ENCODE results near the gene LCP1. TPM values are rescaled to one million over a fixed set of nuclear protein-coding genes. Genes with fewer than 3 reads are reported as not detected.

The LCP1 gene
- total and polyA plus RNA-seq, 2 experiments from 2014 or later, result 0.64 TPM; not detected in 1

DNA sequence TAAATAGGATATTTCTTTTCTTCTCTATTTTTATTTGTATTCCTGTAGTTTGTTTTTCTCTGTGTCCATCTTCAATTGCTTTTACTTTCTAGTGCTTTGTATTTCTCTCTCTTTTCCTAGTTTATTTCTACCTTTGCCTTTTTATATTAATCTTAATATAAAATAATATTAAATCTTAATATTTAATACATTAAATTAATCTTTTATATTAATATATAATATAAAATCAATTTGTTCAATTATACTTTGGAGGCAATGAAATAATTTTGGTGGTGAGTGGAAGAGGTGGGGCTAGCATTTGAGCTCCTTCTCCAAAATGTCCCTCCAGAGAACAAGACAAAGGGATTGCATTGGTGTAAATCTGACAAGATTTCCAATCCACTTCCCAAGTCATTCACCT lies 70.8 kb downstream of the LCP1 start:
- no peak overlapping the region for H3K4me2 ChIP-seq (ENCODE audit: unreplicated experiment)
- H3K9ac ChIP-seq, result no peak overlapping the region
- H3K27ac ChIP-seq, result no peak overlapping the region
- H3K36me3 ChIP-seq (ENCODE audit: low read depth), result no peaks in the 10 kb centered on the region
- in situ Hi-C loops (cut with MboI), result no loop called here
- H4K20me1 ChIP-seq (ENCODE audit: insufficient read depth), result no peaks in the 10 kb centered on the region
- no peaks in the 10 kb centered on the region for H3K9me2 ChIP-seq (ENCODE audit: insufficient read depth)
- H3K79me2 ChIP-seq (ENCODE audit: insufficient read depth), result no peaks in the 10 kb centered on the region
- no peak overlapping the region for H2AFZ ChIP-seq
- no peaks in the 10 kb centered on the region for H3K4me1 ChIP-seq (ENCODE audit: insufficient read depth)
- no peak overlapping the region for H3K4me3 ChIP-seq
- TF ChIP-seq EZH2 (IDR thresholded peaks at IDR 0.05; ENCODE audit: insufficient read depth, poor library complexity, severe bottlenecking), result no peak
- TF ChIP-seq EZH2phosphoT487 (IDR thresholded peaks at IDR 0.05; ENCODE audit: insufficient read depth, low read depth), result no peak
- peaks cover 22% of the 10 kb centered on the region for H3K27me3 ChIP-seq (replicated peaks; ENCODE audit: insufficient read depth)
- H3K9me3 ChIP-seq (ENCODE audit: low read depth), result no peaks in the 10 kb centered on the region
- H3F3A ChIP-seq (ENCODE audit: insufficient read depth), result no peaks in the 10 kb centered on the region
- DNase-seq, result no peak

DNA sequence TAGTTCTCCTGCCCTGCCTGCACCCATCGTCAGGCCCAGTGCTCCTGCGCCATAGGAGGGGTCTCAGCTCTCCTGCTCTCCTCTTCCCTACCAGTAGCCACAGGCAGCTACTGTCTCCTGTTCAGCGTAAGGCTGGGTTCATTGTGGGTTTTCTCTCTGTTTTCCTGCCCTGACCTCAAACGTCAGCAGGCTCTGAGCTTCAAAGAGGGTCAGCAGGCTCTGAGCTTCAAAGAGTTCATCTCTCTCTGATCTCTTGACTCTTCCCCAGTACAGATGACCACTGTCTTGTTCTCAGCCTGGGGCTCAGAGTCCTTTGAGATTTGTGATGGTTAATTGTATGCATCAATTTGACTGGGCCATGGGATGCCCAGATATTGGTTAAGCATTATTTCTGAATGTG lies 72.5 kb downstream of the LCP1 start:
- WGBS, 2 experiments (ENCODE audit: low coverage in 1 of 2, low lambda C conversion rate in 2 of 2, missing lambda C conversion rate in 2 of 2), result 34 to 44% methylated on average over 4 of the region's 4 CpGs

DNA sequence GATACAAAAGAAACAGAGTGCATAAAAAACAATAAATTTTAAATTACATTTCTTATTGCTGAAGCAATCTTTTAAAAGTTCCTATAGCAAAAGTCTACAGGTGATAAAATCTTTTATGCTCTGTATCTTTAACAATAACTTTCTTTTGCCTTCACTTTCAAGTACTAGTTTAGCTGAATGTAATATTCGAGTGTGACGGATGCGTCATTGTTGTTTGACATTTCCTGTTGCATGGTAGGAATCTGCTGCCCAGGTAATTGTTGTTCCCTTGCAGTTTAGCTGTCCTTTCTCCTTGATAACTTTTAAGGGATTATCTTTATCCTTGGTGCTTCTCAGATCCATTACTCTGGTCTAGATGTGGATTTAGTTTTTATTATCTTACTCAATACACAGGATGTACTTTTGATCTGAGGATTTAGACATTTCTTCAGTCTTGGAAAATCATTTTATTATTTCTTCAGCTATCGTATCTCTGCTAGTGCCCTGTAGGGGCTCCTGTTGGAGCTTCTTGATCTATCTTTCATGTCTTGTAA lies 75.1 kb downstream of the LCP1 start:
- in situ Hi-C loops (cut with MboI), result no loop called here
- H3K4me2 ChIP-seq (ENCODE audit: unreplicated experiment), result no peak overlapping the region
- DNase-seq, result no peak

More for the DNA sequence above, 72.5 kb downstream of the LCP1 start:
- H3K79me2 ChIP-seq (ENCODE audit: insufficient read depth), result no peaks in the 10 kb centered on the region
- no peaks in the 10 kb centered on the region for H3F3A ChIP-seq (ENCODE audit: insufficient read depth)
- no peak overlapping the region for H3K27ac ChIP-seq
- no peaks in the 10 kb centered on the region for H3K9me3 ChIP-seq (ENCODE audit: low read depth)
- no peak overlapping the region for H3K9ac ChIP-seq
- no peaks in the 10 kb centered on the region for H4K20me1 ChIP-seq (ENCODE audit: insufficient read depth)
- DNase-seq, result no peak
- no peaks in the 10 kb centered on the region for H3K4me1 ChIP-seq (ENCODE audit: insufficient read depth)
- no peak overlapping the region for H2AFZ ChIP-seq
- H3K36me3 ChIP-seq (ENCODE audit: low read depth), result no peaks in the 10 kb centered on the region
- H3K9me2 ChIP-seq (ENCODE audit: insufficient read depth), result no peaks in the 10 kb centered on the region
- no peak overlapping the region for H3K4me2 ChIP-seq (ENCODE audit: unreplicated experiment)
- H3K4me3 ChIP-seq, result no peak overlapping the region
- TF ChIP-seq EZH2phosphoT487 (IDR thresholded peaks at IDR 0.05; ENCODE audit: insufficient read depth, low read depth) (no peak), EZH2 (IDR thresholded peaks at IDR 0.05; ENCODE audit: insufficient read depth, poor library complexity, severe bottlenecking) (no peak)
- H3K27me3 ChIP-seq (replicated peaks; ENCODE audit: insufficient read depth), result peaks cover 23% of the 10 kb centered on the region
- in situ Hi-C loops (cut with MboI), result no loop called here

DNA sequence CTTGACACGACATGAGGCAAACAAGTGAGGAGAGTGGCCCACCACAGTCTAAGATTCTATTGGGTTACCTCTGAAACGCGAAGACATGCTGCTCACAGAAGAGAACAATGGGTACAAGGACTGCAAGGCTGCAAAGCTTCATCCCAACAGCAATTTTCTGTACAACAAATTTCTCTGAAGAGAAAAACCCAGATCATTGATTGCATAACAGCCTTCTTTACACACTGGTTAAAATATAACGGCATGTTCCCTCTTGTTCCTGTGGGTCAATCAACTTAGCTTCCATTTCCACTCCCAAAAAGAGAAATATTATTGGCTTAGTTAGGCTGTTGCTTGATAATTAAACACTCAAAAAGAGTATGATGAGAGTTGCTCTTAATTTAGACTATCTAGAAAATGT lies 77.1 kb downstream of the LCP1 start, which contains the start of gene CPB2:
TSS of gene CPB2 (minus strand) at position 166 of the 400 bp plus-strand sequence. CDS start at position 142, 24 bp downstream.
- no peaks in the 10 kb centered on the region for H3K79me2 ChIP-seq (ENCODE audit: insufficient read depth)
- H3K27me3 ChIP-seq (replicated peaks; ENCODE audit: insufficient read depth), result peaks cover 23% of the 10 kb centered on the region
- TF ChIP-seq EZH2phosphoT487 (IDR thresholded peaks at IDR 0.05; ENCODE audit: insufficient read depth, low read depth), result no peak
- no peak for TF ChIP-seq EZH2 (IDR thresholded peaks at IDR 0.05; ENCODE audit: insufficient read depth, poor library complexity, severe bottlenecking)
- H3K27ac ChIP-seq, result no peak within 1 kb of the TSS
- no peak within 1 kb of the TSS for H3K4me2 ChIP-seq (ENCODE audit: unreplicated experiment)
- no peaks in the 10 kb centered on the region for H3K9me3 ChIP-seq (ENCODE audit: low read depth)
- DNase-seq, result no peak
- H2AFZ ChIP-seq, result no peak within 1 kb of the TSS
- H3K4me1 ChIP-seq (ENCODE audit: insufficient read depth), result no peaks in the 10 kb centered on the region
- no peaks in the 10 kb centered on the region for H3F3A ChIP-seq (ENCODE audit: insufficient read depth)
- H3K36me3 ChIP-seq (ENCODE audit: low read depth), result no peaks in the 10 kb centered on the region
- no peak within 1 kb of the TSS for H3K4me3 ChIP-seq
- no peaks in the 10 kb centered on the region for H4K20me1 ChIP-seq (ENCODE audit: insufficient read depth)
- H3K9ac ChIP-seq, result no peak within 1 kb of the TSS
- no peaks in the 10 kb centered on the region for H3K9me2 ChIP-seq (ENCODE audit: insufficient read depth)
- in situ Hi-C loops (cut with MboI), result no loop called here
- WGBS, 2 experiments (ENCODE audit: low coverage in 1 of 2, low lambda C conversion rate in 2 of 2, missing lambda C conversion rate in 2 of 2), result 65 to 67% methylated on average over 4 of the region's 4 CpGs

More for the DNA sequence above, 75.1 kb downstream of the LCP1 start:
- Histone ChIP-seq H3K27ac (no peak overlapping the region), H3F3A (ENCODE audit: insufficient read depth) (no peaks in the 10 kb centered on the region), H3K27me3 (replicated peaks; ENCODE audit: insufficient read depth) (peaks cover 23% of the 10 kb centered on the region), H3K36me3 (ENCODE audit: low read depth) (no peaks in the 10 kb centered on the region), H3K4me3 (no peak overlapping the region), H3K79me2 (ENCODE audit: insufficient read depth) (no peaks in the 10 kb centered on the region), H3K9me2 (ENCODE audit: insufficient read depth) (no peaks in the 10 kb centered on the region), H2AFZ (no peak overlapping the region), H3K4me1 (ENCODE audit: insufficient read depth) (no peaks in the 10 kb centered on the region), H3K9me3 (ENCODE audit: low read depth) (no peaks in the 10 kb centered on the region), H4K20me1 (ENCODE audit: insufficient read depth) (no peaks in the 10 kb centered on the region), H3K9ac (no peak overlapping the region)
- 92 to 93% methylated on average over 4 of the region's 4 CpGs for WGBS, 2 experiments (ENCODE audit: low coverage in 1 of 2, low lambda C conversion rate in 2 of 2, missing lambda C conversion rate in 2 of 2)
- no peak for TF ChIP-seq EZH2phosphoT487 (IDR thresholded peaks at IDR 0.05; ENCODE audit: insufficient read depth, low read depth)
- TF ChIP-seq EZH2 (IDR thresholded peaks at IDR 0.05; ENCODE audit: insufficient read depth, poor library complexity, severe bottlenecking), result no peak

DNA sequence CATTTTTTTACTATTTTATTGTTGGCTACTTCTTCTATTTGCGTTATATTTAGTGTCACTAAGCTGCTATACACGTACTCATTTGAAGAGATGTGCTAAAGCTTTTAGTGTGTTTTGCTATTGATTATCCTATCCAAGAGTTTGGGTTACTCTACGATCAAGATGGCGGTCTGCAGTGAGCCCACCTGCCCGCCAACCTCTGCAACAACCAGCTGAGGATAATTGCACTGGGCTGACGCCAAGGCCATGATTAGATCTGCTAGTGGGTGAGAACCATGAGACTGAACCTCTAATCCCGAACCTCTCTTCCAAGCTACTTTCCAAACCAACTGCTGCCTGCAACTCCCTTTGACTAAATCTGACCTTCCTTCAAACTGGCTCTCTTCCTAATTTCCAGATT lies 78.9 kb downstream of the LCP1 start:
- H3K4me1 ChIP-seq (ENCODE audit: insufficient read depth), result no peaks in the 10 kb centered on the region
- no peaks in the 10 kb centered on the region for H3F3A ChIP-seq (ENCODE audit: insufficient read depth)
- no peak overlapping the region for H2AFZ ChIP-seq
- no peaks in the 10 kb centered on the region for H3K79me2 ChIP-seq (ENCODE audit: insufficient read depth)
- TF ChIP-seq EZH2 (IDR thresholded peaks at IDR 0.05; ENCODE audit: insufficient read depth, poor library complexity, severe bottlenecking), result no peak
- H3K4me2 ChIP-seq (ENCODE audit: unreplicated experiment), result no peak overlapping the region
- WGBS, 2 experiments (ENCODE audit: low coverage in 1 of 2, low lambda C conversion rate in 2 of 2, missing lambda C conversion rate in 2 of 2), result 64 to 73% methylated on average over 7 of the region's 7 CpGs
- H3K27me3 ChIP-seq (replicated peaks; ENCODE audit: insufficient read depth), result peaks cover 13% of the 10 kb centered on the region; the same call in 1 of the 2 replicates
- DNase-seq, result no peak
- no peaks in the 10 kb centered on the region for H3K36me3 ChIP-seq (ENCODE audit: low read depth)
- in situ Hi-C loops (cut with MboI), result no loop called here
- no peaks in the 10 kb centered on the region for H4K20me1 ChIP-seq (ENCODE audit: insufficient read depth)
- H3K9me3 ChIP-seq (ENCODE audit: low read depth), result no peaks in the 10 kb centered on the region
- no peak overlapping the region for H3K4me3 ChIP-seq
- H3K9me2 ChIP-seq (ENCODE audit: insufficient read depth), result no peaks in the 10 kb centered on the region
- H3K27ac ChIP-seq, result no peak overlapping the region
- no peak overlapping the region for H3K9ac ChIP-seq

All from GM23248 (cell line).